HepG2 (cell line): ENCODE data around the gene CHMP2B.

Experiments used
- ELF1 ChIP-seq: sonication (generic); formaldehyde crosslinking; IDR thresholded peaks from 2 replicates; pipeline ENCODE4 v1.4.0; 2020; ENCODE audit warnings: missing genetic modification reagents
- ZNF563 ChIP-seq: sonication (generic); formaldehyde crosslinking; IDR thresholded peaks from 2 replicates; pipeline ENCODE4 v1.8.0; 2022; ENCODE audit warnings: mild to moderate bottlenecking, moderate library complexity, missing genetic modification reagents

GRCh38 chr3:87272718-87273341 lies 45.7 kb downstream of the CHMP2B start:
- TF ChIP-seq ZNF563 (no peak), ELF1 (CRISPR knock-in tag) (no peak)
